ENCODE data around the gene AXIN2. TPM values are rescaled to one million over a fixed set of nuclear protein-coding genes. Genes with fewer than 3 reads are reported as not detected.

The AXIN2 gene
- total RNA-seq, 2 donors from 2014 or later, result 8.7 to 29.8 TPM

DNA sequence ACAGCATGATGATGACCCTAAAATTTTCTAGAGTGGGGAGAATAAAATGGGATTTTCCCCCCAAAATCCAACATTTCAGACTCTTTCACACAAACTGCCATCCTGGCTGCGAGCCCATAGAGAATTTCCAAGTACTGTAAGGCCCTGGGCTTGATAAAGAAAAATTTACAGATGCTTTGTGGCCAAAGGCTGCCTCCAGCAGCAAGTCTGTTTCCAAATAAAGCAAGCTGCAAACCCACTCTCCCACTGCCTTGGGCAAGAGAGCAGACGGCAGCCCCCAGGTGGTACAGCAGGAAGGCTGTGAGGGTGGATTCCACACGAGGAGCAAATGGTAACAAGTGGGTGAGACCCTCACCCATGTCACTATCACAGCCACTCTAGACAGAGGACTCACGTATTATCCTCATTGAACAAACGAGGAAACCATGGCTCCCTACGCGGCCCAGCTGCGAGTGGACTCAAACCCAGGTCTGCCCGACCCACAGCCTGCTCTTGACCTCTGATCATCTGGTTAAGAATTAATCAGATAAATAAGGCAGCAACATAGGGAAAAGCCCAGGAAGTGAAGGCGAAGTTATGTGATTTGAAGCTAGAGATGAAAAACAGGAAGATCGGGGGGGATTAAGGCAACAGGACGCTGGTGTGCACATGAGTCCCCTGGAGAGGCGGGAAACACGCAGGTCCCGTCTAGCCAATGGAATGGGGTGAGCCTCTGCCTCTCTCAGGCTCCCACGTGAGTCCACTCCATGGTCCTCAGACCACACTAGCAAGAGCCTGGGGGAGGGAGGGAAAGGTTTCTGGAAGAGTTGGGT, 37.4 kb downstream of the AXIN2 start:
- H3K4me1 ChIP-seq, result no peaks in the 10 kb centered on the region
- no peaks in the 10 kb centered on the region for H3K9me3 ChIP-seq
- TF ChIP-seq, protein P1, sequence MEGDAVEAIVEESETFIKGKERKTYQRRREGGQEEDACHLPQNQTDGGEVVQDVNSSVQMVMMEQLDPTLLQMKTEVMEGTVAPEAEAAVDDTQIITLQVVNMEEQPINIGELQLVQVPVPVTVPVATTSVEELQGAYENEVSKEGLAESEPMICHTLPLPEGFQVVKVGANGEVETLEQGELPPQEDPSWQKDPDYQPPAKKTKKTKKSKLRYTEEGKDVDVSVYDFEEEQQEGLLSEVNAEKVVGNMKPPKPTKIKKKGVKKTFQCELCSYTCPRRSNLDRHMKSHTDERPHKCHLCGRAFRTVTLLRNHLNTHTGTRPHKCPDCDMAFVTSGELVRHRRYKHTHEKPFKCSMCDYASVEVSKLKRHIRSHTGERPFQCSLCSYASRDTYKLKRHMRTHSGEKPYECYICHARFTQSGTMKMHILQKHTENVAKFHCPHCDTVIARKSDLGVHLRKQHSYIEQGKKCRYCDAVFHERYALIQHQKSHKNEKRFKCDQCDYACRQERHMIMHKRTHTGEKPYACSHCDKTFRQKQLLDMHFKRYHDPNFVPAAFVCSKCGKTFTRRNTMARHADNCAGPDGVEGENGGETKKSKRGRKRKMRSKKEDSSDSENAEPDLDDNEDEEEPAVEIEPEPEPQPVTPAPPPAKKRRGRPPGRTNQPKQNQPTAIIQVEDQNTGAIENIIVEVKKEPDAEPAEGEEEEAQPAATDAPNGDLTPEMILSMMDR (IDR thresholded peaks at IDR 0.05), result no peak
- H3K36me3 ChIP-seq, result peaks cover 6% of the 10 kb centered on the region
- no peaks in the 10 kb centered on the region for H3K27me3 ChIP-seq
- no peak for DNase-seq (ENCODE audit: low spot score)
- no peak overlapping the region for H3K4me3 ChIP-seq
- no peak overlapping the region for H3K27ac ChIP-seq

DNA sequence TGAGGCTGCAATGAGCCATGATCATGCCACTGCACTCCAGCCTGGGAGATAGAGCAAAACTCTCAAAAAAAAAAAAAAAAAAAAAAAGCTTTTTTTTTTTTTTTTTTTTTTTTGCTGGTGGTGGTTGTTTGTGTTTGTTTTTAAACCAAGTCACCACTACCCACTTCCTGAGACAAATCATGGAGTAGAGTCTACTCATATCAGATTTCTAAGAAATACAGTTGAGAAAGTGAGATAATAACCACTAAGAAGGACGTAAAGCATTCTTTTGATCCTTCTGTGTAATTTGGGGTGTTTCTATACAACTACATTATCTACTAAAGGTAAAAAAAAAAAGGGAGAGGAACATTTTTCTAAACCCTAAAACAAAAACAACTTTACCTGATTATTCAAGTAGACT, 38.0 kb downstream of the AXIN2 start:
- Histone ChIP-seq H3K27ac (no peak overlapping the region), H3K36me3 (no peaks in the 10 kb centered on the region), H3K27me3 (no peaks in the 10 kb centered on the region), H3K9me3 (no peaks in the 10 kb centered on the region), H3K4me1 (no peaks in the 10 kb centered on the region), H3K4me3 (no peak overlapping the region)
- TF ChIP-seq, protein P1 (IDR thresholded peaks at IDR 0.05), result no peak
- DNase-seq (ENCODE audit: low spot score), result no peak

DNA sequence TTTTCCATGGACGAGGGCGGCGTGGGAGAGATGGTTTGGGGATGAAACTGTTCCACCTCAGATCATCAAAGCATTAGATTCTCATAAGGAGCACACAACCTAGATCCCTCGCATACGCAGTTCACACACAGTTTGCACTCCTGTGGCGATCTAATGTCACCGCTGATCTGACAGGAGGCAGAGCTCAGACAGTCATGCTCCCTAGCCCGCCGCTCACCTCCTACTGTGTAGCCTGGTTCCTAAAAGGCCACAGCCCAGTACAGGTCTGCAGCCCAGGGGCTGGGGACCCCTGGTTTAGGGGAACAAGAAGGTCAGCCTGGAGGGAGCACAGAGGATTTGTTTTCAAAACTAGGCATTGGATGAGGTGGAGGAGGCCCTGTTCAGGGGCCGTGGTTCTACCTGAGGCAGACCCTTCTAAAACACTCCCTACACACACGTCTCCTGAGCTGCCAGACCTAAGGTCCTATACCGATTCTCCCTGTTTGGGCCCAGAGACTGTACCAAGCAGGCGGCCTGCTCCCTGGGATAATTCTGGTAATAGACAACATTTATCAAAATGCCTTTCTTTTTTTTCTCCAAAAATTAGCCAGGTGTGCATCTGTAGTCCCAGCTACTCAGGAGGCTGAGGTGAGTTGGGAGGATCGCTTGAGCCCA, 38.6 kb downstream of the AXIN2 start:
- H3K4me3 ChIP-seq, result no peak overlapping the region
- H3K27ac ChIP-seq, result no peak overlapping the region
- no peaks in the 10 kb centered on the region for H3K4me1 ChIP-seq
- no peak for DNase-seq (ENCODE audit: low spot score)
- no peaks in the 10 kb centered on the region for H3K36me3 ChIP-seq
- no peaks in the 10 kb centered on the region for H3K27me3 ChIP-seq
- TF ChIP-seq, protein P1 (IDR thresholded peaks at IDR 0.05), result no peak
- H3K9me3 ChIP-seq, result no peaks in the 10 kb centered on the region

DNA sequence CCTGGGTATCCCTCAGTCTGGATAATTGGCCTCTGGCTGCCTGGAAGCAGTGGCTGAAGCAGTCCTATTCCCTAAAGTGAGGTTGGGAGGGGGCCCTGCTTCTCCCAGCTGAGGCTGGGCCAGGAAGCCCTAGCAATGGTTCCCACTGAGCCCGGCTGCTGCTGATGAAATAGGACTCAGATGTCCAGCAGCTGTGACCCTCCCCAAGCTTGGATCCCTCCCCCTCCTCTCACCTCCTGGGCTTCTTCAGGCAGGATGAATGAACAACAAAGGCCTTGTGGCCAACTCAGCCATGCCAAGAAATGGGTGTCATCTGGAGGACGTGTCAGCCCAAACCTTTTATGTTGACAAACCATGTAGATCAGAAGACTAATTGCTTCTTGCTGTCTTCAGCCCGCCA, 42.0 kb downstream of the AXIN2 start:
- Histone ChIP-seq H3K27ac (no peak overlapping the region), H3K4me3 (no peak overlapping the region)
- no peak for DNase-seq (ENCODE audit: low spot score)

DNA sequence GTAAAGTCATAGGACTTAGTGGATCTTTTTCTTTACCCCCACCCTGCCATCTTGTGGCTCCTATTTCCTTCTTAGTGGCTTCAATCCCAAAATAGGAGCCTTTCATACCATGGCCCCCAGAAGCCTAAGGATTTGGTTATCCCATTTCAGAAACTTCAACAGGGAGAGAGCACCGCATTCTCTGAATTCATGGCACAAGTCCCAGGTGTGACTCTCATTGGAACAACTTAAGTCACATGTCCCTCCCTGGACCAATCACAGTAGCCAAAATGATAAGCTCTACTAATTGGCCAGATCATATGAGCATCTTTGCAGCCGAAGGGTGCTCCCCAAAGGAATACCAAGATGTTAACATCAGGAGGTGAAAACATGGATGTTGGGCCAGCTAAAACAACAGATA, 43.2 kb downstream of the AXIN2 start:
- no peak for DNase-seq (ENCODE audit: low spot score)
- TF ChIP-seq, protein P1 (IDR thresholded peaks at IDR 0.05), result no peak
- H3K36me3 ChIP-seq, result no peaks in the 10 kb centered on the region

More for the DNA sequence above, 42.0 kb downstream of the AXIN2 start:
- no peaks in the 10 kb centered on the region for H3K36me3 ChIP-seq
- TF ChIP-seq, protein P1 (IDR thresholded peaks at IDR 0.05), result no peak
- no peaks in the 10 kb centered on the region for H3K27me3 ChIP-seq
- no peaks in the 10 kb centered on the region for H3K9me3 ChIP-seq
- H3K4me1 ChIP-seq, result no peaks in the 10 kb centered on the region

More for the DNA sequence above, 43.2 kb downstream of the AXIN2 start:
- Histone ChIP-seq H3K4me3 (no peak overlapping the region), H3K4me1 (no peaks in the 10 kb centered on the region), H3K27me3 (no peaks in the 10 kb centered on the region), H3K9me3 (no peaks in the 10 kb centered on the region), H3K27ac (no peak overlapping the region)

Data from right atrium auricular region (tissue), 2 donors.